Activated CD8-positive, alpha-beta memory T cell treated with anti-CD3 and anti-CD28 coated beads for 1 hour (primary cell): ENCODE results near the gene GSPT1.
A peak's percentile ranks its signal among the peaks of the same experiment; 100 is the strongest.

ENCODE experiments used
- DNase-seq, 2 donors: peaks; one replicate each; pipeline ENCODE4 v3.0.0-alpha.2; 2020; ENCODE audit warnings: low read depth in 1 of 2; ENCODE audit errors: extremely low read depth in 1 of 2

GSPT1 gene

DNA sequence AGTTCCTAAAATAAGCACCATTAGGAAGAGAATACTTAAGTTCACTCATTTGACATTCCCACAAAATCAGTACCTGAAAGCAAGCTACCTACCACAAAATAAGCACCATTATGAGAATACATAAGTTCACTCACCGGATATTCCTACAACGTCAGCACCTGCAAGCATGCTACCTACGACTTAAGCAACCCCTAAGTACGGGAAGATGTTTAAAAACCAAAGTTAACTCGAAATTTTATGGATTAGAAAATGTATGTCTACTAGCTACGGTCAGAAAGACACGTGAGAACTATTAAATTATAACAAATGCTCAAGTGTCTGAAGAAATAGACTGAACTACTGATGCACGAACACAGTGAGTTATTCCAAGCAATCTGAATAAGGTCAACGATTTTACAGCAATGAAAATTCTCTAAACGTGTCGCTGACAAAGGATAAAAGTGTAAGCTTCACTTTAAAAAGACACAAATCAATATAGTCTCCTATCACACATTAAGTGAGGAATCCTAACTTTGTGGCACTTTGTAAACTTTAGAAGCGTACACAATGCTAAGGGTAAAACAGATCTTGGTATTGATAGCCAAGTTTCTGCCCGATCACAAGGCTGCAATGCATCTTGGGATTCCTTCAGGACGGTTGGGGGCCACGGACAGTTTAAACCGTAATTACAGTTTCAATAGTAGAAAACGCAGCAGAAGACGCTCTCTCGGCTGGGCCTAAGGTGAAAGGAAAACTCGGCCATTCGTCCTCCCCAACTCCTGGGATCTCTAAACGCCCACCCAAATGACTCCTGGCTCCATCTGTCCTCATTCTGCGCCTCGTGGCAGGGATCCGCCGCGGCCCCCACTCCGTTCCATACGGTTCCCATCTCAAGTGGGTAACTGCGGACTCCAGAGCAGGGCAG, 1.3 kb downstream of the GSPT1 start:
- peak in 1 of 2 donors; percentile 1 for DNase-seq

DNA sequence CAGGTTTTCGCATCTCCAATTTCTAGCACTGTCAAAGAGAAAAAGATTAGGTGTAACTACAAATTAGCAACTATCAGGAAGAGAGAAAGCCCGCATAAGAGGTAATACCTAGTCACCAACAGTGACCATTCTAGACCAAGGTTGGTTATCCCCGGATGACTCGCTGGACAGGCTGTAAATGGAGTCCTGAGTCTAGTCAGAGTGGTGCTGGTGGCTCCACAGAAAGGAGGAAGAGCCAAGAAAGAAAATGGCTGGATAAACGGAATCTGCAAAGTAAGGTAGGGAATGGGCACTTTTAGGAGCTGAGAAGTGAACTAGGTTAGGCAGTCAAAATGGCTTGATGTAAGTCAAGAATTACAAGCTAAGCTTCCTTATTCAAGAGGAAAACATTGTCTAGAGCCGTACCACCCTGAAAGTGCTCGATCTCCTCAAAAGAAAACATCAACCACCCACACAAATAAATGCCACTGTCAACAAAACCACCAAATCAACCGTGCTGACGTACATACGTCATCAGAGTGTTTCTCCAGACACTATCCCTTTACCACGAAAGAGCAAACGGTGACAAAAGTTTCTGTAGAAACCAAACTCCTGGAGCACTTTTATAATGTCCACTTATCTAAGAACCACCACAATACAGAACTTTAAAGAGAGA, 2.2 kb downstream of the GSPT1 start:
- DNase-seq = no peak

DNA sequence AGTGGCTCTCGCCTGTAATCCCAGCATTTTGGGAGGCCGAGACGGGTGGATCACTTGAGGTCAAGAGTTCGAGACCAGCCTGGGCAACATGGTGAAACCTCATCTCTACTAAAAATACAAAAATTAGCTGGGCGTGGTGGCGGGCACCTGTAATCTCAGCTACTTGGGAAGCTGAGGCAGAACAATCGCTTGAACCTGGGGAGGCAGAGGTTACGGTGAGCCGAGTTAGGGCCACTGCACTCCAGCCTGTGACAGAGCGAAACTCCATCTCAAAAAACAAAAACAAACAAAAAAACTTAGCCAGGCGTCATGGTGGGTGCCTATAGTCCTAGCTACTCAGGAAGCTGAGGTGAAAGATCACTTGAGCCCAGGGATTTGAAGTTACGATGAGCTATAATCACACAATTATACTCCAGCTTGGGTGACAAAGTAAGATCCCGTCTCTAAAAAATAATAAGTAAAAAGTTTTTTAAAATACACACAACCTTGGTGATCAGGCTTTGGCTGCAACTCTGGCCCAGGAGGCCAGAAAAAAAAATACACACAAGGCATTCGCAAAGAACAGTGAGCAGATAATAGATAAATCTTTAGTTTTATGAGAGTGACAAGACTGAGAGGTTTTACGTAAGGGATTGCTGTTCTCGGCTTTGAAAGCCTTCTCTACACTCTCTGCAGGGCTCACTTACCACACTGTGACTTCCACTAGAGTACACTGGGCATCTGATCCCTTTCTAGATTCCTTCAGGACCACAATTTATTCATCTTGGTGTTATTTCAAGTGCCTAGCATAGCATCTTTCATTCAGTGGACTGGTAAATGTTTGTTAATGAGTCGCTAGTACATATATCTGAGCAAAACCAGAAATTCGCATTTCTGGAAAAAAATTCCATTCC, 5.9 kb downstream of the GSPT1 start:
- DNase-seq = no peak

DNA sequence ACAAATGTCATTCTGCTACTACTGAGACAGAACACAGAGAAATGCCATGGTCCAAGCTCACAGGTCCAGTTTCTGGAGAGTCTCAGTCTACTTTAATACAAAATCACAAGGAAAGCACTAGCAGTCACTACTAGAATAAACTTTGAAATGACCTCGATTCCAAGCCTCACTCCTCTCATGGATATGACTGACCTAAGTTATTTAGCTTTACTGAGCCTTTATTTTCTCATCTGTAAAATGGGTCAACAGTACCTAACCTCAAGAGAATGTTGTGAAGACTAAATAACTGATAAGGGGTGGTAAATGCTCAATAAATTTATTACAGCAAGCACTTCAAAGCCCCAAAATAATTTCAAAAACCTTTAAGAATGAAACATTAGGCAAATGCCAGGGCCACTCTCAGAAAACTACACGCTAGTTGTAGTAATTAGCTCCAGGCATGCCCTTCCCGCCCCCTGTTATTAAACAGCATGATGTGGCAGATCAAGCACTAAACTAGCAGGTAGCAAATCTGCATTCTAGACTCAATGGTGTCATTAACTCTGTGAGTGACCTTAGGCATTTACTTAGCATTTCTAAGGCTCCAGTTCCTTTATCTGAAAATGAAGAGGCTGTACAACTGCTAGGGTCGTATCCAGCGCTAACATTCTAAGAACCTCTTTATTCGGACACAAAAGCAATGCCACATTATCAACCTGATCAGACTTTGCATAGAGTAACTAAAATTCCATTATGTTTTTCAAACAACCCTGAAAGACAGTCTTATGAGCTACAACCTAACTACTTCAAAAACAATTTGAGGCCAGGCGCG, 8.4 kb downstream of the GSPT1 start:
- no peak for DNase-seq

DNA sequence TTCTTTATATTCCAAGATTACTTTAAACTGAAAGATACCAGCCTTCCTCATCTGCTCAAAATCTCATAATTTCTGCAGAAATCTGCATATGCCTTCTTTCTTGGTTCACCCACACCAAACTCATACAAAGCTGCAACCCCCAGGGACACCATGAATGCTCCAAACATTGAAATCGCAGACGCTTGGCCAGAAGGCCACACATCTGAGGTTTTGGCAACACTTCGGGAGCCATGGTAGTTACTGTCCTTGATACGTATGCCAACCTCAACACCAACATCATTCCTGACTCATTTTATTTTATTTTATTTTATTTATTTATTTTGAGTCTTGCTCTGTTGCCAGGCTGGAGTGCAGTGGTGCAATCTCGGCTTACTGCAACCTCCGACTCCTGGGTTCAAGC, 11.8 kb downstream of the GSPT1 start:
- no peak for DNase-seq

GRCh38 chr16:11901091-11901490, 14.7 kb downstream of the GSPT1 start:
- no peak for DNase-seq

DNA sequence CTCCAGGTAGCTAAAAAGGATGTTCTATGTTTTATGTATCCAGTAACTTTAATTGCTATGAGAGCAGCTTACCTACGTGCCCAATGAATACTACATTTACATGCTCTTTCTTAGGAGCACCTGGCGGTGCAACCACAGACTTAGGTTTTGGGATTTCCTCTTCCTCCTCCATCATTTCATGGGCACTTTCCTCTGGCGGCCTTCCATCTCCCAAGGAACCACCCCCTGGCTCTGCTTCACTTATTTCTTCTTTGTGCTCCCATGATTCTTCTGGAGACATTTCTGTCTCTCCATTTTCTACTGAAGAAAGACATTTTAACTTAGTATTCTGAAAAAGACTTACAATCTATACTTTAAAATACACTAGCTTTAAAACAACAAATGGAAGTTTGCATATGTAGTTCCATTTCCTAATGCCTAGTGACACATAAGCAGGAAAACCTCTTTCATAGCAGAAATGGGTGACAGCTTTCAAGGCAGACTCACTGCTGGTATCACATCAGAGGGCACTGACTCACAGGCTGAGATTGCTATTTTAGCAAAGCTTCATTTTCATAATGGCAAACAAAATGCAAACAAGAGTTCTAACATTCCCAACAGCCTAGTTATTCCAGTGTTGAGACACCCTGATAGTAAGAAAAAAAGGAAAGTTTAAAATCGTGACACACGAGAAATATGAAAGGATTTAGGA, 19.1 kb downstream of the GSPT1 start:
- DNase-seq = no peak

- no peak for DNase-seq
These were observed 22.2 kb downstream of the GSPT1 start for GRCh38 chr16:11893571-11893970.

GRCh38 chr16:11892761-11893160, 23.0 kb downstream of the GSPT1 start:
- no peak for DNase-seq

GRCh38 chr16:11890231-11890965, 25.4 kb downstream of the GSPT1 start:
- DNase-seq = no peak

- DNase-seq = no peak
These were observed 28.9 kb downstream of the GSPT1 start for GRCh38 chr16:11886881-11887280.

DNA sequence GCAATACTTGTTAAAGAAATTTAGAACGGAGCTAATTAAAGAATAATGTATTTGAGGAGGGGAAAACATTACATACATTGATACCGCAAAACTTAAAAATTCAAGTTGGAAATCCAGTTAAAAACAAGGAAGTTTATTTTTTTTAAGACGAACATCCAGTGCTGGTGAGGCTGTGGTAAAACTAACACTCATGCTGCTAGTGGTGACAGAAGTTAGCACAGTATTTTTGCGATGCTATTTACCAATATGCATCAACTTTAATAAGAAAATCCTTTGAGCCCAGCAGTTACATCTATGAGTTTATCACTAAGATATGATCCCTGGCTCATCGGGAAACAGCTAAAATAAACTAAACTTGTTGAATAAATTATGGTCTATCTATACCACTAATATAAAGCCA, 31.7 kb downstream of the GSPT1 start:
- DNase-seq = no peak

DNA sequence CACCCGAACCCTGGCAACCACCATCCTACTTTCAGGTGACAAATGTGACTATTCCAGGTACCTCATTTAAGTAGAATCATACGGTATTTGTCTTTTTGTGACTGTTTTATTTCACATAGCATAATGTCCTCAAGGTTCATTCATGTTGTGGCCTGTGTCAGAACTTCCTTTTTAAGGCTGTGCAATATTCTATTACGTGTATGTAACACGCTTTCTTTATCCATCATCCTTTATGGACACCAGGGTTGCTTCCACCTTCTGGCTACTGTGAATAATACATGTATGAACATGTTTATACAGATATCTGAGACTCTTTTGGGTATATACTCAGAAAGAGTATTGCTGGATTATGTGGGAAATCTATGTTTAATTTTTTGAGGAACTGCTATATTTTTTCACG, 35.7 kb downstream of the GSPT1 start:
- no peak for DNase-seq

GRCh38 chr16:11877374-11877773, 38.4 kb downstream of the GSPT1 start:
- DNase-seq = no peak

DNA sequence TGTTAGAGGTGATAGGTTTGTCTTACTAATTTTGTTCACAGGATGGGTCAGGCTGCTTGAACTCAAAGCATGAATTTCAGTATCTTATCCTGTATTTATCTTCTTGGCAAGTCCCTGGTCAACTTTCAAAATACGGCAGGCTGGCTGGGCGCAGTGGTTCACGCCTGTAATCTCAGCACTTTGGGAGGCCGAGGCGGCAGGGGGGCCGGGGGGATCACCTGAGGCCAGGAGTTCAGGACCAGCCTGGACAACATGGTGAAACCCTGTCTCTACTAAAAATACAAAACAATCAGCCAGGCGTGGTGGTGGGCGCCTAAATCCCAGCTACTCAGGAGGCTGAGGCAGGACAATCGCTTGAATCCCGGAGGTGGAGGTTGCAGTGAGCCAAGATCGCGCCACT, 39.5 kb downstream of the GSPT1 start:
- DNase-seq = no peak

DNA sequence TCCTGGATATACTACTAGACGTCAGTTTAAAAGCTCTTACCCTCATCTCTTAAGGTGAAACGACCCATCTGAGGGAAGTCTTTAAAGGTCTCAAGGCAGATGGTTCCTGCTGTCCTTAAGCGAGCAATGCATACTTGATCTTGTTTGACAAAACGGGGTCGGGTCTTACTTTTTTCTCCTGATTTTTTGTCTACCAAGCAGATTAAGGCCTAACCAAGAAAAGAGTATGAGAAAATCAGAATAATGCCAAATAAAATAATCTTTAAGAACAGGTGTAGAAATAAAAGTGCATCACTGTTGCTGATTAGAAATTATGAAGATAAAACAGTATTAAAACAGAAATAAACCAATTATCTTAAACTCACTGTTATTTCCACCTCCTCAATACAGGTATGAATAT, 40.0 kb downstream of the GSPT1 start:
- DNase-seq = no peak

DNA sequence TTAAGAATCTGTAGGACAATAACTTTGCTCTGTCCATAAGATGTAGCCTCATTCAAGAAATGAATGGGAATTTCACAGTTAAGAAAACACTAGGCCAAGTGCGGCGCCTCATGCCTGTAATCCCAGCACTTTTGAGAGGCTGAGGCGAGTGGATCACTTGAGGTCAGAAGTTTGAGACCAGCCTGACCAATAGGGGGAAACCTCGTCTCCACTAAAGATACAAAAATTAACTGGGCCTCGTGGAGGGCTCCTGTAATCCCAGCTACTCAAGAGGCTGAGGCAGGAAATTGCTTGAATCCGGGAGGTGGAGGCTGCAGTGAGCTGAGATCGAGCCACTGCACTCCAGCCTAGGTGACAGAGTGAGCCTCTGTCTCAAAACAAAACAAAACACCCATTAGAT, 44.6 kb downstream of the GSPT1 start:
- DNase-seq = no peak

GRCh38 chr16:11870399-11870798, 45.4 kb downstream of the GSPT1 start:
- DNase-seq = no peak
